Ishikawa (cell line): ENCODE measurements around the gene GNA14.

Experiments
- EP300 ChIP-seq: IDR thresholded peaks from 2 replicates; pipeline ENCODE4 v1.6.1; 2012; ENCODE audit warnings: borderline replicate concordance
- REST ChIP-seq: IDR thresholded peaks from 2 replicates; pipeline ENCODE4 v1.6.1; 2012; ENCODE audit warnings: low read depth, mild to moderate bottlenecking

- TF ChIP-seq EP300 (no peak), REST (no peak)
Observed at GRCh38 chr9:77643871-77644270, 4.3 kb downstream of the GNA14 start.
